H1 (cell line): Measurements from ENCODE around the gene MIEN1. TPM values are rescaled to one million over a fixed set of nuclear protein-coding genes. Genes with fewer than 3 reads are reported as not detected.

ENCODE experiments used
- CTCF ChIA-PET: fragments of 300-600 bp; sonication (Branson Sonifier 250); formaldehyde crosslinking; loops from one replicate; lab custom pipeline; 2021; ENCODE audit not compliant: partially characterized antibody; lab: Charles Lee
- POLR2A ChIA-PET: fragments of 300-600 bp; sonication (Branson Sonifier 250); formaldehyde crosslinking; loops from one replicate; lab custom pipeline; 2021; ENCODE audit warnings: inconsistent platforms; ENCODE audit not compliant: partially characterized antibody; lab: Charles Lee
- DNase-seq, 2 experiments: peaks; one replicate each; pipeline versions ENCODE4 v3.0.0 to v3.0.0-alpha.2; 2010 to 2022; ENCODE audit warnings: low spot score in 2 of 2, low read depth in 1 of 2, mixed read lengths in 1 of 2
- FAIRE-seq: peaks from 2 replicates; lab custom pipeline; 2011; peaks lifted over from hg19 to GRCh38; lab: Jason Lieb, UNC
- H2AFZ ChIP-seq: 2 replicates; pipeline ENCODE4 v1.8.1; 2012; ENCODE audit warnings: low read length, inconsistent platforms
- H2AK5ac ChIP-seq: 2 replicates; pipeline ENCODE4 v1.6.1; 2013; ENCODE audit warnings: low read depth, low read length
- H2BK120ac ChIP-seq: replicated peaks from 2 replicates; pipeline ENCODE3; 2013; ENCODE audit warnings: low read depth, low read length, inconsistent platforms
- H2BK12ac ChIP-seq: 2 replicates; pipeline ENCODE4 v1.6.1; 2013; ENCODE audit warnings: low read depth, low read length
- H2BK15ac ChIP-seq: 2 replicates; pipeline ENCODE4 v1.6.1; 2013; ENCODE audit warnings: low read length
- H2BK20ac ChIP-seq: 2 replicates; pipeline ENCODE4 v1.6.1; 2013; ENCODE audit warnings: low read length
- H2BK5ac ChIP-seq: 2 replicates; pipeline ENCODE4 v1.6.1; 2013; ENCODE audit warnings: low read depth, low read length
- H3K14ac ChIP-seq: 2 replicates; pipeline ENCODE4 v1.6.1; 2013; ENCODE audit warnings: inconsistent platforms; ENCODE audit not compliant: insufficient read length
- H3K18ac ChIP-seq: 2 replicates; pipeline ENCODE4 v1.6.1; 2013; ENCODE audit warnings: low read length; ENCODE audit errors: extremely low read depth
- H3K23ac ChIP-seq: 2 replicates; pipeline ENCODE4 v1.6.1; 2013; ENCODE audit warnings: inconsistent platforms; ENCODE audit not compliant: insufficient read length
- H3K23me2 ChIP-seq: 2 replicates; pipeline ENCODE4 v1.6.1; 2013; ENCODE audit warnings: low read depth, low read length
- H3K27ac ChIP-seq: 2 replicates; pipeline ENCODE4 v1.6.1; 2011; ENCODE audit warnings: low read depth, low read length, inconsistent platforms
- H3K27me3 ChIP-seq, 4 experiments: replicated peaks in 1 of 4; 1 replicate in 1 of 4; 2 replicates in 3 of 4; pipeline versions ENCODE4 v1.6.1 to v1.8.1; 2011 to 2013; ENCODE audit warnings: low read length in 3 of 4, mild to moderate bottlenecking in 3 of 4, inconsistent platforms in 2 of 4, mixed read lengths in 2 of 4, moderate library complexity in 1 of 4; ENCODE audit not compliant: control insufficient read depth in 3 of 4, insufficient read depth in 3 of 4; ENCODE audit errors: extremely low read depth in 1 of 4
- H3K36me3 ChIP-seq, 4 experiments: 2 replicates each; pipeline versions ENCODE4 v1.6.1 to v1.8.1; 2011 to 2013; ENCODE audit warnings: mild to moderate bottlenecking in 4 of 4, low read length in 3 of 4, moderate library complexity in 2 of 4, control low read depth in 1 of 4, inconsistent platforms in 1 of 4; ENCODE audit not compliant: insufficient read depth in 4 of 4, control insufficient read depth in 2 of 4
- H3K4ac ChIP-seq: replicated peaks from 2 replicates; pipeline ENCODE3; 2013; ENCODE audit warnings: low read length, low read depth, mixed read lengths, inconsistent platforms; ENCODE audit not compliant: insufficient read length
- H3K4me1 ChIP-seq, 4 experiments: replicated peaks in 1 of 4; 1 replicate in 1 of 4; 2 replicates in 3 of 4; pipeline versions ENCODE4 v1.6.1 to v1.8.1; 2011 to 2013; ENCODE audit warnings: low read length in 3 of 4, inconsistent platforms in 2 of 4, mixed read lengths in 1 of 4; ENCODE audit not compliant: insufficient read depth in 4 of 4, control insufficient read depth in 3 of 4
- H3K4me2 ChIP-seq, 2 experiments: 2 replicates each; pipeline versions ENCODE4 v1.6.1 to v1.8.1; 2011 to 2013; ENCODE audit warnings: low read depth in 2 of 2, low read length in 2 of 2, control low read depth in 1 of 2, inconsistent platforms in 1 of 2, mild to moderate bottlenecking in 1 of 2; ENCODE audit not compliant: insufficient read depth in 1 of 2
- H3K4me3 ChIP-seq, 4 experiments: fragments of 200-600, 300-600 bp in 1 of 4; sonication (generic), shearing (Covaris generic), sonication (Bioruptor Twin) in 1 of 4; 2 replicates each; pipeline versions ENCODE4 v1.5.1 to v1.8.1; 2011 to 2016; ENCODE audit warnings: low read length in 4 of 4, low read depth in 3 of 4, control low read depth in 2 of 4, inconsistent platforms in 2 of 4, mild to moderate bottlenecking in 2 of 4, mixed read lengths in 1 of 4, moderate library complexity in 1 of 4; ENCODE audit not compliant: insufficient read depth in 2 of 4; ENCODE audit errors: extremely low read depth in 1 of 4
- H3K56ac ChIP-seq: replicated peaks from 2 replicates; pipeline ENCODE3; 2013; ENCODE audit warnings: low read depth, mild to moderate bottlenecking, mixed read lengths, low read length, inconsistent platforms; ENCODE audit not compliant: insufficient read length
- H3K79me1 ChIP-seq: 2 replicates; pipeline ENCODE4 v1.6.1; 2013; ENCODE audit warnings: low read depth, low read length, control low read depth
- H3K79me2 ChIP-seq, 2 experiments: 2 replicates each; pipeline versions ENCODE4 v1.6.1 to v1.8.1; 2012 to 2013; ENCODE audit warnings: low read length in 2 of 2, mild to moderate bottlenecking in 2 of 2, inconsistent platforms in 1 of 2; ENCODE audit not compliant: insufficient read depth in 2 of 2, control insufficient read depth in 1 of 2
- H3K9ac ChIP-seq, 4 experiments: replicated peaks in 1 of 4; 1 replicate in 1 of 4; 2 replicates in 3 of 4; pipeline versions ENCODE4 v1.6.1 to v1.8.1; 2011 to 2013; ENCODE audit warnings: low read depth in 3 of 4, low read length in 3 of 4, control low read depth in 2 of 4, mild to moderate bottlenecking in 2 of 4, moderate library complexity in 2 of 4, inconsistent platforms in 1 of 4; ENCODE audit errors: extremely low read depth in 1 of 4
- H3K9me3 ChIP-seq, 2 experiments: 2 replicates each; pipeline versions ENCODE4 v1.6.1 to v1.8.1; 2012 to 2013; ENCODE audit warnings: mild to moderate bottlenecking in 2 of 2, moderate library complexity in 2 of 2, control low read depth in 1 of 2, inconsistent platforms in 1 of 2, low read depth in 1 of 2, low read length in 1 of 2, mixed read lengths in 1 of 2; ENCODE audit not compliant: insufficient read depth in 2 of 2
- H4K20me1 ChIP-seq, 2 experiments: replicated peaks in 1 of 2; 2 replicates each; pipeline versions ENCODE3 to v1.8.1; 2011 to 2013; ENCODE audit warnings: inconsistent platforms in 2 of 2, low read length in 2 of 2, mild to moderate bottlenecking in 1 of 2; ENCODE audit not compliant: insufficient read depth in 2 of 2, control insufficient read depth in 1 of 2
- H4K5ac ChIP-seq: 2 replicates; pipeline ENCODE4 v1.6.1; 2013; ENCODE audit warnings: low read length, low read depth, mixed read lengths, inconsistent platforms; ENCODE audit not compliant: insufficient read length
- H4K8ac ChIP-seq: 2 replicates; pipeline ENCODE4 v1.8.0; 2013; ENCODE audit warnings: mild to moderate bottlenecking, moderate library complexity, low read length, inconsistent platforms; ENCODE audit not compliant: insufficient read depth; ENCODE audit errors: extremely low read depth
- H4K91ac ChIP-seq: replicated peaks from 2 replicates; pipeline ENCODE3; 2013; ENCODE audit warnings: low read length, mixed read lengths, inconsistent platforms; ENCODE audit not compliant: insufficient read length
- MAFK ChIP-seq: IDR thresholded peaks from 2 replicates; pipeline ENCODE4 v1.6.1; 2012; ENCODE audit warnings: low read depth, mild to moderate bottlenecking, improper control_type of control experiment, low read length
- POU5F1 ChIP-seq: IDR thresholded peaks from 2 replicates; pipeline ENCODE4 v1.6.1; 2011; ENCODE audit warnings: low read depth, mild to moderate bottlenecking, low read length, moderate library complexity
- SIX5 ChIP-seq: IDR thresholded peaks from 2 replicates; pipeline ENCODE4 v1.6.1; 2011; ENCODE audit warnings: mild to moderate bottlenecking, low read depth, low read length
- TEAD4 ChIP-seq: IDR thresholded peaks from 2 replicates; pipeline ENCODE4 v1.6.1; 2012; ENCODE audit warnings: low read depth, low read length, inconsistent platforms, mixed read lengths
- YY1 ChIP-seq: IDR thresholded peaks from 2 replicates; pipeline ENCODE4 v1.6.1; 2011; ENCODE audit warnings: low read depth, mild to moderate bottlenecking, low read length
- WGBS, 2 experiments: shearing (Covaris generic) in 1 of 2; methylation state at CpG; one replicate each; pipeline versions ENCODE4 v1.1.6 to v1.1.7; 2013 to 2015; ENCODE audit warnings: low lambda C conversion rate in 2 of 2, mixed read lengths in 2 of 2, inconsistent platforms in 1 of 2, low coverage in 1 of 2, missing lambda C conversion rate in 1 of 2; ENCODE audit not compliant: insufficient replicate concordance in 2 of 2, insufficient coverage in 1 of 2, insufficient read length in 1 of 2; ENCODE audit errors: extremely low coverage in 1 of 2, missing lambda C conversion rate in 1 of 2; 5-methylcytosine and 5-hydroxymethylcytosine counted together
- polyA plus RNA-seq, 7 experiments: library from polyadenylated mRNA; depleted of rRNA in 3 of 7; stranded (reverse) in 5 of 7; unstranded in 2 of 7; fragments of >200 nt in 5 of 7; fragments of 200-250 nt in 2 of 7; gene quantifications; 1 replicate in 5 of 7; 2 replicates in 1 of 7; 4 replicates in 1 of 7; pipeline versions ENCODE4 v1.2.1 to v1.2.3, GENCODE V29; 2011 to 2013; ENCODE audit warnings: missing spikeins in 2 of 7, mixed read lengths in 2 of 7
- total RNA-seq: library from RNA; stranded (reverse); fragmentation: NEBNext Ultra II Directional; extraction: Animal tissue kit (Norgen Biotek cat#: 25700); gene quantifications from 2 replicates; pipeline ENCODE4 v1.2.1, GENCODE V29; 2021

The MIEN1 gene
- total and polyA plus RNA-seq, 2 of the 8 experiments (the other 6 are each of a cell fraction or from before 2014, with no cell fraction given) = 29.6 to 54.9 TPM

DNA sequence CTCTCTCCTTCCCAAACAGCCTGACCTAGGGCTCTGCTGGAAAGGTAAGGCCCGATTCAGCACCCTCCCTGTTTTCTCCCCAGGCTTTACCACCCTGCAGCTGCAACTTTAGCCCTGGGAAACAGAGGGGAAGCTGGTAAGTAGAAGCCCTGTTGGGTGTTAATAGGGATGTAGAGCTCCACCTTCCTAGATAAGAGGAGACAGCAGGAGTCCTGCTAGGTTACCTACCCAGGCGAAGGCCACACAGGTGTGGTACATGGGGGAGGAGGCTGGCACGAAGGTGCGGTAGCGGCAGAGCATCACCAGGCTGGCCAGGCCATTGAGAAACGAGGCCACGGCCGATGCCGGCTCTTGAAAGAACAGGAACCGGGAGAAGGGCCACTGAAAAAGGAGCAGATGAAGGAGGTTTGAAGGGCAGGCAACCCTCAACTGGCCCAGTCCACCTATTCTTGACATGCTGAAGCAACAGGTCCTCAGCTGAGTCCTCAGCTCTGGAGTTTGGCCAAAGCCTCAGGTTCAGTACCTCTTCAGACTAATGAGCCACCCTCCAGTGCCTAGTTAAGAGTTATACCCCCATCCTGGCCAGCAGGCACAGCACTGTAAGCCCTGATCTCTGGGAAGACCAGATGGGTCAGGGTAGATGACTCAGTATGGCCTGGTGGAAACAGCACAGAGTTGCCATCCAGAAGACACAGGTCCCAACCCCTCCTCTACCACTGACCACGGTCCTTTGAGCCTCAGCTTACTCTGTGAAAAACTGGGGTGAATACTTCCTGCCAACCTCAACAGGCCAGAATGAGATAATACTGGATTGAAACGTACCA lies 45.8 kb downstream of the MIEN1 start:
- H4K20me1 ChIP-seq = no peaks in the 10 kb centered on the region
- no peak overlapping the region; the same call in 1 of the 2 replicates for H4K8ac ChIP-seq
- DNase-seq (no peak), FAIRE-seq (no peak)
- no peak overlapping the region for H3K18ac ChIP-seq
- TF ChIP-seq POU5F1 (no peak), MAFK (no peak), SIX5 (no peak), TEAD4 (no peak), YY1 (no peak)
- H4K91ac ChIP-seq = no peak overlapping the region
- H2BK20ac ChIP-seq = no peak overlapping the region
- 92% methylated on average over 12 of the region's 12 CpGs; no CpG with 5 or more reads in 1 of the 2 experiments for WGBS, 2 experiments
- H2AFZ ChIP-seq = no peak overlapping the region
- H3K4me1 ChIP-seq = peaks cover 0 to 8% (median 2%) of the 10 kb centered on the region in 4 experiments
- no peak overlapping the region for H2AK5ac ChIP-seq
- H2BK15ac ChIP-seq = no peak overlapping the region
- H4K5ac ChIP-seq = no peak overlapping the region
- H3K36me3 ChIP-seq = peaks cover 0 to 5% (median 0%) of the 10 kb centered on the region in 4 experiments; a peak in 4 of 8 replicates
- no peak overlapping the region for H2BK12ac ChIP-seq
- no peak overlapping the region for H3K23ac ChIP-seq
- H3K9ac ChIP-seq = no peak overlapping the region
- H3K4ac ChIP-seq = no peak overlapping the region
- H3K9me3 ChIP-seq = no peaks in the 10 kb centered on the region
- H3K27me3 ChIP-seq = no peaks in the 10 kb centered on the region
- H3K79me1 ChIP-seq = 0 out of 2 replicates have a peak, but pooled peaks cover 2% of the 10 kb centered on the region
- no peak overlapping the region for H3K27ac ChIP-seq
- H3K56ac ChIP-seq = no peak overlapping the region
- no peak overlapping the region for H3K14ac ChIP-seq
- H3K23me2 ChIP-seq = peaks cover 12% of the 10 kb centered on the region
- ChIA-PET CTCF (interaction anchor here (0.6 to 52.4 kb wide), 8 partner anchors 12 to 518 kb away, joined by 3 to 1885 read pairs (median 6); partner anchors contain the start of genes PNMT, PPP1R1B, STARD3 and TCAP), POLR2A (interaction anchor here (1.0 to 38.1 kb wide), 5 partner anchors 6 to 53 kb away, joined by 3 to 708 read pairs (median 4); partner anchors contain the start of genes ERBB2, PGAP3, PNMT and TCAP)
- no peak overlapping the region for H3K4me2 ChIP-seq
- H3K4me3 ChIP-seq = no peak overlapping the region
- H3K79me2 ChIP-seq = peaks cover 0 to 4% of the 10 kb centered on the region in 2 experiments; a peak in 1 of 4 replicates
- H2BK5ac ChIP-seq = no peak overlapping the region
- no peak overlapping the region for H2BK120ac ChIP-seq
